Vagina (tissue), 2 donors: ENCODE measurements around the gene TRIM10. TPM values are rescaled to one million over a fixed set of nuclear protein-coding genes. Genes with fewer than 3 reads are reported as not detected.

Source experiments
- DNase-seq, 2 donors: peaks; one replicate each; pipeline ENCODE4 v3.0.0-alpha.2; 2017; ENCODE audit errors: extremely low spot score in 2 of 2
- H3K27ac ChIP-seq: fragments of 200-600 bp; sonication (generic); one replicate; pipeline ENCODE4 v1.5.1; 2019
- H3K27me3 ChIP-seq: fragments of 200-600 bp; sonication (generic); one replicate; pipeline ENCODE4 v1.5.1; 2019
- H3K36me3 ChIP-seq, 2 donors: fragments of 200-600 bp; sonication (generic); one replicate each; pipeline ENCODE4 v1.5.1; 2017 to 2019
- H3K4me1 ChIP-seq: fragments of 200-600 bp; sonication (generic); one replicate; pipeline ENCODE4 v1.5.1; 2019
- H3K4me3 ChIP-seq, 2 donors: fragments of 200-600 bp; sonication (generic); 1 replicate in 1 of 2; 2 replicates in 1 of 2; pipeline ENCODE4 v1.5.1; 2016 to 2019
- H3K9me3 ChIP-seq: fragments of 200-600 bp; sonication (generic); one replicate; pipeline ENCODE4 v1.5.1; 2019
- CTCF ChIP-seq, 3 experiments: fragments of 450-650 bp in 2 of 3; fragments of 200-600 bp in 1 of 3; sonication (generic) in 1 of 3; IDR thresholded peaks; one replicate each; pipeline ENCODE4 v1.5.1; 2017 to 2019; ENCODE audit warnings: antibody characterized with exemption in 3 of 3, mild to moderate bottlenecking in 2 of 3, moderate library complexity in 2 of 3
- POLR2A ChIP-seq, 2 donors: fragments of 450-650 bp; IDR thresholded peaks; one replicate each; pipeline ENCODE4 v1.6.1; 2017; ENCODE audit warnings: antibody characterized with exemption in 2 of 2, mild to moderate bottlenecking in 2 of 2, moderate library complexity in 2 of 2
- POLR2AphosphoS5 ChIP-seq, 2 donors: sonication (generic); formaldehyde crosslinking; IDR thresholded peaks; one replicate each; pipeline ENCODE4 v1.9.0; 2017; ENCODE audit warnings: antibody characterized with exemption in 2 of 2, mild to moderate bottlenecking in 2 of 2, low read depth in 1 of 2; ENCODE audit not compliant: insufficient read depth in 1 of 2
- intact Hi-C: fragments of 100-400 bp; cut with DNase I; formaldehyde crosslinking; loops from one replicate; pipeline ENCODE4 v1.15.1; 2023
- small RNA-seq: library from RNA; depleted of rRNA; stranded (forward); fragments of <200 nt; gene quantifications from one replicate; pipeline ENCODE3, GENCODE V24; 2016
- total RNA-seq: library from RNA; depleted of rRNA; stranded (reverse); fragments of >200 nt; gene quantifications from one replicate; pipeline ENCODE4 v1.2.3, GENCODE V29; 2016

TRIM10 gene
- total RNA-seq, 1 donor from 2014 or later, result not detected

DNA sequence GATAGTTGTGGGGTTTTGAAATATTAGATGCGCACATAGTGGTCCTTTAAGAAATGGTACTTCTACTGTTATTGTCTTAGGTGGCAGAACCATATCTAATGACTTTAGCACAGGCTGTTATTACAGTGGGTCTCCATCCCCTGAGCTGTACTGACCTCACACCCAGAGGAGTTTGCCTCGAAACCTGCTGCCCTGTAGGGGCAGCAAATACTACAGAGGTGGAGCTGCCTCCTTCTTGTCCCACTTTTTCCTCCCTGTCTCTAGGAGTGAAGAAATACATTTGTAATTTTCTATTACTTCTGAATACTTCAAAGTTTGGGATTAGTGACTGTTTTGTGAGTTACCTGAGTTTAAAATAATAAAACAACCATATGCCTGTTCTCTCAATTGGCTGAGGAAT lies 56.4 kb downstream of the TRIM10 start:
- no peak overlapping the region for H3K27ac ChIP-seq
- intact Hi-C loops, result no loop called here
- H3K36me3 ChIP-seq, result no peaks in the 10 kb centered on the region
- no peak overlapping the region for H3K4me3 ChIP-seq
- peaks cover 27% of the 10 kb centered on the region for H3K4me1 ChIP-seq
- no peak for DNase-seq
- TF ChIP-seq CTCF (IDR thresholded peaks at IDR 0.05) (no peak), POLR2A (IDR thresholded peaks at IDR 0.05) (no peak), POLR2AphosphoS5 (IDR thresholded peaks at IDR 0.05; ENCODE audit: insufficient read depth in 1 of 2, low read depth in 1 of 2) (no peak)
- no peaks in the 10 kb centered on the region for H3K9me3 ChIP-seq
- no peaks in the 10 kb centered on the region for H3K27me3 ChIP-seq

- DNase-seq, result no peak
- TF ChIP-seq POLR2AphosphoS5 (IDR thresholded peaks at IDR 0.05; ENCODE audit: insufficient read depth in 1 of 2, low read depth in 1 of 2) (no peak), CTCF (IDR thresholded peaks at IDR 0.05) (no peak), POLR2A (IDR thresholded peaks at IDR 0.05) (no peak)
- peak overlapping the region; percentile 36 to 44 for H3K4me3 ChIP-seq
Observed at GRCh38 chr6:30103872-30104179, 57.2 kb downstream of the TRIM10 start.

DNA sequence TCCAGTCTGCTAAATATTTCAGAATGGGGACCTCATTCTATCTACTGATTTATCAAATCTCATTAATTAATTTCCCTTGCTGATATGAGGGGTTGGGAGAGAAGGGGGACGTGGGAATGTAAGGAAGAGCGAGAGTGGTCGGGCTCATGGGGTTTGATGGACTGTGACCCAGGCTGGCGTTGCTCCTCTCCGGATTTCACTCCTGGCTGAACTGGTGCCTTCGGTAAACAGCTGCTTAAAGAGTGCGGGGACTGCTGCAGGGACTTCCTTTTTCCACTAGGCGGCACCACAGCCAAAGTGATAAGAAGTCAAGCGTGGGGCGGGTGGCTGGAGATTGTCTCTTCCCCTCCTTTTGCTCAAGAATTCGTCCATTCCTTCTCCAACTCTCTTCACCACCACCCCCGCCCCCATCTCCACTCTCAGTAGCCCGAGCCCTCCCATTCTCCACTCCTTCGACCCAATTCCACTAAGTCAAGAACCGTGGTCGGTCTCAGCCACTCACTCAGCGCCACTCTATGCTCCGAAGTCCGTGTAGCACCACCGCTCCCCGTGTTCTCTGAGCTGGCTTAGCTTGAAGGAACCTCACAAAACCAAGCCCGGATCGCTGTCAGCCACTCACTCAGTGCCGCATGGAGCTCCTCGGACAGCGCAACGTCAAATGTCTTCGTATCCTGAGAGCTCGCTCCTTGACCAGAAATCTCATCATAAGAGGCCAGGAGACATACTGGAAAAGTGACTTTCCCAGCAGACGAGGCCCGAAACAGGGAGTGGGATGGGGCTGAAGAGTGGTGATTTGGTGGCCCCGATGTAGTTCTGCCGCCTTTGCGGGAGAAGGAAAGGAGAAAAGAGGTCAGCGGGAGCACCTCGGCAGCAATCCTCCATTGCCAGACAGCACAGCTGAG lies 57.8 kb downstream of the TRIM10 start:
- intact Hi-C loops, result no loop called here
- no peak for DNase-seq
- H3K27ac ChIP-seq, result peak overlapping the region; percentile 90
- peak overlapping the region; percentile 36 to 44 for H3K4me3 ChIP-seq
- H3K27me3 ChIP-seq, result no peaks in the 10 kb centered on the region
- H3K4me1 ChIP-seq, result peaks cover 27% of the 10 kb centered on the region
- TF ChIP-seq POLR2AphosphoS5 (IDR thresholded peaks at IDR 0.05; ENCODE audit: insufficient read depth in 1 of 2, low read depth in 1 of 2), result peak; percentile 26 to 80
- TF ChIP-seq POLR2A (IDR thresholded peaks at IDR 0.05), result no peak
- TF ChIP-seq CTCF (IDR thresholded peaks at IDR 0.05), result peak; percentile 90 to 93 (median 92)
- no peaks in the 10 kb centered on the region for H3K36me3 ChIP-seq
- H3K9me3 ChIP-seq, result no peaks in the 10 kb centered on the region

More at GRCh38 chr6:30103872-30104179, 57.2 kb downstream of the TRIM10 start:
- Histone ChIP-seq H3K27ac (peak overlapping the region; percentile 90), H3K36me3 (no peaks in the 10 kb centered on the region), H3K27me3 (no peaks in the 10 kb centered on the region), H3K4me1 (peaks cover 27% of the 10 kb centered on the region), H3K9me3 (no peaks in the 10 kb centered on the region)
- intact Hi-C loops, result no loop called here

- H3K4me1 ChIP-seq, result peaks cover 27% of the 10 kb centered on the region
- H3K9me3 ChIP-seq, result no peaks in the 10 kb centered on the region
- TF ChIP-seq CTCF (IDR thresholded peaks at IDR 0.05) (no peak), POLR2A (IDR thresholded peaks at IDR 0.05) (no peak), POLR2AphosphoS5 (IDR thresholded peaks at IDR 0.05; ENCODE audit: insufficient read depth in 1 of 2, low read depth in 1 of 2) (peak in 1 of 2 donors; percentile 32)
- H3K4me3 ChIP-seq, result peak overlapping the region; percentile 38 to 41
- peak overlapping the region; percentile 90 for H3K27ac ChIP-seq
- no peaks in the 10 kb centered on the region for H3K27me3 ChIP-seq
- DNase-seq, result no peak
- H3K36me3 ChIP-seq, result no peaks in the 10 kb centered on the region
- intact Hi-C loops, result no loop called here
Observed at GRCh38 chr6:30102414-30102969, 58.5 kb downstream of the TRIM10 start.

Small RNA genes lying within 50 kb of the gene (small RNA-seq; reads per million reads assigned to genes)
- gene RF00554, result not detected

Other genes starting within 250 kb of the TRIM10 start
- gene HLA-A, start 218.7 kb downstream of the TRIM10 start, total RNA-seq, result 691 TPM
- 31.2 TPM for gene POLR1H, start 99.9 kb downstream of the TRIM10 start, total RNA-seq
- gene PPP1R11, start 94.0 kb downstream of the TRIM10 start, total RNA-seq, result 19.6 TPM
- 18.2 TPM for gene RNF39, start 85.4 kb downstream of the TRIM10 start, total RNA-seq
- not detected for gene TRIM31, start 48.1 kb downstream of the TRIM10 start, total RNA-seq
- not detected for gene TRIM40, start 25.1 kb downstream of the TRIM10 start, total RNA-seq
- not detected for gene TRIM15, start 2.3 kb upstream of the TRIM10 start, total RNA-seq
- gene TRIM26, start 52.2 kb upstream of the TRIM10 start, total RNA-seq, result 35.4 TPM
- gene TRIM39, start 165.7 kb upstream of the TRIM10 start, total RNA-seq, result 10.1 TPM
- gene RPP21, start 183.9 kb upstream of the TRIM10 start, total RNA-seq, result 152 TPM